HG02852 (cell line): ENCODE data around the gene ZNF487.
"Not testable (repeated sequence)": the region's sequence is repeated elsewhere in the genome, so short reads cannot be mapped to it uniquely, and the experiment has no call there.

ENCODE experiments used
- ATAC-seq: cut with Tn5 transposase; IDR thresholded peaks from one replicate; pipeline ENCODE4 v1.9.1; 2021; ENCODE audit warnings: mild to moderate bottlenecking, moderate library complexity; ENCODE audit not compliant: unreplicated experiment

ZNF487 gene

GRCh38 chr10:43436291-43437140 is at the start of gene ZNF487:
Gene ZNF487, plus strand, starts transcription at chr10:43437111. Its CDS starts 38,703 bp downstream, at chr10:43475814.
- ATAC-seq = peak; percentile 97

GRCh38 chr10:43387678-43388032 is 49.3 kb upstream of the ZNF487 start:
- no peak for ATAC-seq

GRCh38 chr10:43389867-43390266 is 47.0 kb upstream of the ZNF487 start:
- no peak for ATAC-seq

- ATAC-seq = no peak
Measured at GRCh38 chr10:43390333-43390732, 46.6 kb upstream of the ZNF487 start.

- no peak for ATAC-seq
Measured at GRCh38 chr10:43390759-43391158, 46.2 kb upstream of the ZNF487 start.

- ATAC-seq = no peak
Measured at GRCh38 chr10:43391496-43391895, 45.4 kb upstream of the ZNF487 start.

- ATAC-seq = no peak
Measured at GRCh38 chr10:43392748-43393147, 44.2 kb upstream of the ZNF487 start.

GRCh38 chr10:43393186-43393585 is 43.7 kb upstream of the ZNF487 start:
- not testable (repeated sequence) for ATAC-seq

- no peak for ATAC-seq
Measured at GRCh38 chr10:43393606-43394360, 43.1 kb upstream of the ZNF487 start.

- ATAC-seq = no peak
Measured at GRCh38 chr10:43394868-43395267, 42.0 kb upstream of the ZNF487 start.

GRCh38 chr10:43395571-43396060 is 41.3 kb upstream of the ZNF487 start:
- no peak for ATAC-seq

- ATAC-seq = peak; percentile 53
Measured at GRCh38 chr10:43396061-43396927, 40.6 kb upstream of the ZNF487 start.

GRCh38 chr10:43396928-43397624 is 39.8 kb upstream of the ZNF487 start:
- ATAC-seq = peak; percentile 83

GRCh38 chr10:43398939-43399319 is 38.0 kb upstream of the ZNF487 start:
- no peak for ATAC-seq

- ATAC-seq = no peak
Measured at GRCh38 chr10:43399320-43400310, 37.3 kb upstream of the ZNF487 start.

GRCh38 chr10:43401627-43402026 is 35.3 kb upstream of the ZNF487 start:
- no peak for ATAC-seq

- no peak for ATAC-seq
Measured at GRCh38 chr10:43402176-43402575, 34.7 kb upstream of the ZNF487 start.

GRCh38 chr10:43402880-43403452 is 33.9 kb upstream of the ZNF487 start:
- no peak for ATAC-seq
